OCI-LY7 (cell line): ENCODE results near the gene INPP5A. TPM values are rescaled to one million over a fixed set of nuclear protein-coding genes. Genes with fewer than 3 reads are reported as not detected.

Experiments used
- BruUV-seq: library from RNA; stranded (reverse); fragments of 400-500 nt; replicated peaks from 2 replicates; lab custom pipeline; 2021; lab: Mats Ljungman, UMichigan
- CTCF ChIA-PET: fragments of 300-600 bp; sonication (Branson Sonifier 250); formaldehyde crosslinking; loops from one replicate; lab custom pipeline; 2022; ENCODE audit warnings: antibody characterized with exemption; ENCODE audit not compliant: unreplicated experiment; lab: Charles Lee
- POLR2A ChIA-PET: fragments of 300-600 bp; sonication (Branson Sonifier 250); formaldehyde crosslinking; loops from one replicate; lab custom pipeline; 2022; ENCODE audit warnings: antibody characterized with exemption; lab: Charles Lee
- DNase-seq: peaks from one replicate; pipeline ENCODE4 v3.0.0-alpha.2; 2015; ENCODE audit warnings: low spot score
- H2AFZ ChIP-seq: fragments of 200-600 bp; sonication (generic), shearing (Covaris generic); 2 replicates; pipeline ENCODE4 v1.6.1; 2014; ENCODE audit warnings: mild to moderate bottlenecking, antibody characterized with exemption, low read length, moderate library complexity
- H3K27ac ChIP-seq: fragments of 200-600 bp; sonication (generic); 2 replicates; pipeline ENCODE4 v1.5.1; 2014; ENCODE audit warnings: mixed run types, low read depth, mild to moderate bottlenecking, moderate library complexity, low read length, inconsistent platforms; ENCODE audit not compliant: poor library complexity, severe bottlenecking
- H3K36me3 ChIP-seq: fragments of 200-600 bp; sonication (generic); 2 replicates; pipeline ENCODE4 v1.6.1; 2014; ENCODE audit warnings: mild to moderate bottlenecking, antibody characterized with exemption, low read length, moderate library complexity, mixed read lengths; ENCODE audit not compliant: insufficient read depth
- H3K4me1 ChIP-seq: fragments of 200-600 bp; sonication (generic); 2 replicates; pipeline ENCODE4 v1.5.1; 2014; ENCODE audit warnings: mild to moderate bottlenecking, low read length; ENCODE audit not compliant: insufficient read depth, poor library complexity, severe bottlenecking
- H3K4me2 ChIP-seq: fragments of 200-600 bp; sonication (generic); 2 replicates; pipeline ENCODE4 v1.6.1; 2014; ENCODE audit warnings: mild to moderate bottlenecking, low read length
- H3K4me3 ChIP-seq: fragments of 200-600 bp; sonication (generic); 2 replicates; pipeline ENCODE4 v1.5.1; 2014; ENCODE audit warnings: mild to moderate bottlenecking, low read depth, low read length; ENCODE audit not compliant: poor library complexity, severe bottlenecking
- H3K79me2 ChIP-seq: fragments of 200-600 bp; sonication (generic); 2 replicates; pipeline ENCODE4 v1.6.1; 2016; ENCODE audit warnings: low read depth, mild to moderate bottlenecking, low read length, moderate library complexity, mixed read lengths; ENCODE audit not compliant: insufficient read depth
- H3K9me2 ChIP-seq: fragments of 200-600 bp; sonication (generic); 2 replicates; pipeline ENCODE4 v1.6.1; 2016; ENCODE audit warnings: mild to moderate bottlenecking, low read length, mixed read lengths; ENCODE audit not compliant: insufficient read depth
- H3K9me3 ChIP-seq: fragments of 200-600 bp; sonication (generic); 2 replicates; pipeline ENCODE4 v1.6.1; 2014; ENCODE audit warnings: mild to moderate bottlenecking, mixed run types, low read length, mixed read lengths
- H4K20me1 ChIP-seq: fragments of 200-600 bp; sonication (generic); 2 replicates; pipeline ENCODE4 v1.6.1; 2014; ENCODE audit warnings: mild to moderate bottlenecking, antibody characterized with exemption, low read length, moderate library complexity, mixed read lengths; ENCODE audit not compliant: insufficient read depth
- CTCF ChIP-seq: fragments of 200-600 bp; sonication (generic); conservative IDR thresholded peaks from 2 replicates; pipeline ENCODE4 v1.5.1; 2014; ENCODE audit warnings: mild to moderate bottlenecking, antibody characterized with exemption, low read length, moderate library complexity, mixed read lengths
- EZH2phosphoT487 ChIP-seq: fragments of 200-600 bp; sonication (generic); IDR thresholded peaks from 2 replicates; pipeline ENCODE4 v1.6.1; 2018; ENCODE audit warnings: low read depth, borderline replicate concordance, mild to moderate bottlenecking, mixed run types, antibody characterized with exemption, low read length, moderate library complexity, mixed read lengths
- intact Hi-C: fragments of 100-400 bp; cut with micrococcal nuclease; formaldehyde crosslinking; loops from one replicate; pipeline ENCODE4 v1.10.0; 2022; ENCODE audit not compliant: unreplicated experiment
- total RNA-seq, 2 experiments: library from RNA; depleted of rRNA in 1 of 2; stranded (reverse); fragments of >200 nt in 1 of 2; shearing (Covaris generic) in 1 of 2; gene quantifications; 2 replicates each; pipeline ENCODE4 v1.2.3, GENCODE V29; 2014 to 2022

The INPP5A gene
- total RNA-seq, 2 experiments from 2014 or later: 14.5 to 18.4 TPM

- Histone ChIP-seq H3K4me3 (no peak overlapping the region), H3K9me3 (no peaks in the 10 kb centered on the region), H3K27ac (no peak overlapping the region), H3K4me1 (no peaks in the 10 kb centered on the region), H3K79me2 (no peaks in the 10 kb centered on the region), H3K4me2 (no peak overlapping the region), H4K20me1 (no peaks in the 10 kb centered on the region), H3K36me3 (no peaks in the 10 kb centered on the region), H2AFZ (no peak overlapping the region), H3K9me2 (no peaks in the 10 kb centered on the region)
- POLR2A ChIA-PET: no interaction called here
- BruUV-seq: no TSS peak
- intact Hi-C loops: no loop called here
- CTCF ChIA-PET: no interaction called here
- DNase-seq: no peak
- no peak for TF ChIP-seq CTCF
- no peak for TF ChIP-seq EZH2phosphoT487
These were observed 92.6 kb downstream of the INPP5A start for GRCh38 chr10:132630156-132630555.

- H3K9me3 ChIP-seq: no peaks in the 10 kb centered on the region
- H3K4me1 ChIP-seq: no peaks in the 10 kb centered on the region
- intact Hi-C loops: no loop called here
- H3K4me3 ChIP-seq: no peak overlapping the region
- CTCF ChIA-PET: no interaction called here
- no peak overlapping the region for H3K27ac ChIP-seq
- POLR2A ChIA-PET: no interaction called here
- no TSS peak for BruUV-seq
- H3K79me2 ChIP-seq: no peaks in the 10 kb centered on the region
- no peak for DNase-seq
- no peaks in the 10 kb centered on the region for H4K20me1 ChIP-seq
- H3K36me3 ChIP-seq: no peaks in the 10 kb centered on the region
- H3K9me2 ChIP-seq: no peaks in the 10 kb centered on the region
- H2AFZ ChIP-seq: no peak overlapping the region
- H3K4me2 ChIP-seq: no peak overlapping the region
- TF ChIP-seq CTCF: no peak
- no peak for TF ChIP-seq EZH2phosphoT487
These were observed 93.2 kb downstream of the INPP5A start for GRCh38 chr10:132630666-132631337.

GRCh38 chr10:132631338-132631735, 93.8 kb downstream of the INPP5A start:
- H3K4me3 ChIP-seq: no peak overlapping the region
- POLR2A ChIA-PET: no interaction called here
- TF ChIP-seq EZH2phosphoT487: no peak
- no peak for TF ChIP-seq CTCF
- no peaks in the 10 kb centered on the region for H3K9me3 ChIP-seq
- no peak overlapping the region for H3K4me2 ChIP-seq
- CTCF ChIA-PET: no interaction called here
- H3K27ac ChIP-seq: no peak overlapping the region
- intact Hi-C loops: no loop called here
- H4K20me1 ChIP-seq: no peaks in the 10 kb centered on the region
- no peak overlapping the region for H2AFZ ChIP-seq
- H3K9me2 ChIP-seq: no peaks in the 10 kb centered on the region
- H3K4me1 ChIP-seq: no peaks in the 10 kb centered on the region
- H3K36me3 ChIP-seq: no peaks in the 10 kb centered on the region
- DNase-seq: no peak
- no peaks in the 10 kb centered on the region for H3K79me2 ChIP-seq
- no TSS peak for BruUV-seq
